HEK293 (cell line): ENCODE data around the gene NFS1.
A peak's percentile ranks its signal among the peaks of the same experiment; 100 is the strongest.

ENCODE experiments used
- BCL11B ChIP-seq: fragments of 450-650 bp; formaldehyde crosslinking; IDR thresholded peaks from 2 replicates; pipeline ENCODE4 v1.5.1; 2016; ENCODE audit warnings: low read depth, missing biosample characterization, missing genetic modification characterization
- IKZF3 ChIP-seq: fragments of 450-650 bp; IDR thresholded peaks from 2 replicates; pipeline ENCODE4 v1.5.0; 2018; ENCODE audit warnings: missing biosample characterization, mild to moderate bottlenecking, missing genetic modification characterization, moderate library complexity
- MYNN ChIP-seq: fragments of 450-650 bp; formaldehyde crosslinking; IDR thresholded peaks from 2 replicates; pipeline ENCODE4 v1.5.1; 2016; ENCODE audit warnings: missing biosample characterization, missing genetic modification characterization, borderline replicate concordance
- MZF1 ChIP-seq: fragments of 450-650 bp; formaldehyde crosslinking; IDR thresholded peaks from 2 replicates; pipeline ENCODE4 v1.5.1; 2017; ENCODE audit warnings: missing biosample characterization, missing genetic modification characterization, borderline replicate concordance
- OVOL3 ChIP-seq: fragments of 450-650 bp; formaldehyde crosslinking; IDR thresholded peaks from 2 replicates; pipeline ENCODE4 v1.5.1; 2016; ENCODE audit warnings: missing biosample characterization, missing genetic modification characterization
- REPIN1 ChIP-seq: fragments of 450-650 bp; formaldehyde crosslinking; IDR thresholded peaks from 2 replicates; pipeline ENCODE4 v1.5.1; 2017; ENCODE audit warnings: missing biosample characterization, missing genetic modification characterization, low read depth
- SP3 ChIP-seq: fragments of 450-650 bp; formaldehyde crosslinking; IDR thresholded peaks from 2 replicates; pipeline ENCODE4 v1.5.1; 2016; ENCODE audit warnings: missing biosample characterization, missing genetic modification characterization
- ZBTB17 ChIP-seq: fragments of 450-650 bp; formaldehyde crosslinking; IDR thresholded peaks from 2 replicates; pipeline ENCODE4 v1.5.1; 2016; ENCODE audit warnings: missing biosample characterization, missing genetic modification characterization
- ZBTB8A ChIP-seq: fragments of 450-650 bp; formaldehyde crosslinking; IDR thresholded peaks from 2 replicates; pipeline ENCODE4 v1.5.1; 2016; ENCODE audit warnings: missing biosample characterization, missing genetic modification characterization
- ZNF132 ChIP-seq: fragments of 450-650 bp; formaldehyde crosslinking; IDR thresholded peaks from 2 replicates; pipeline ENCODE4 v1.5.1; 2017; ENCODE audit warnings: missing biosample characterization, missing genetic modification characterization, borderline replicate concordance
- ZNF155 ChIP-seq: fragments of 450-650 bp; formaldehyde crosslinking; IDR thresholded peaks from 2 replicates; pipeline ENCODE4 v1.5.1; 2016; ENCODE audit warnings: missing biosample characterization, missing genetic modification characterization
- ZNF2 ChIP-seq: fragments of 450-650 bp; formaldehyde crosslinking; IDR thresholded peaks from 2 replicates; pipeline ENCODE4 v1.5.1; 2016; ENCODE audit warnings: missing biosample characterization, missing genetic modification characterization
- ZNF266 ChIP-seq: fragments of 450-650 bp; formaldehyde crosslinking; IDR thresholded peaks from 2 replicates; pipeline ENCODE4 v1.5.1; 2016; ENCODE audit warnings: missing biosample characterization, missing genetic modification characterization, low read depth
- ZNF311 ChIP-seq: fragments of 450-650 bp; formaldehyde crosslinking; IDR thresholded peaks from 2 replicates; pipeline ENCODE4 v1.5.1; 2017; ENCODE audit warnings: missing biosample characterization, missing genetic modification characterization, borderline replicate concordance
- ZNF341 ChIP-seq: fragments of 450-650 bp; formaldehyde crosslinking; IDR thresholded peaks from 2 replicates; pipeline ENCODE4; 2016; ENCODE audit warnings: low read depth, missing biosample characterization, missing genetic modification characterization
- ZNF354C ChIP-seq: fragments of 450-650 bp; formaldehyde crosslinking; IDR thresholded peaks from 2 replicates; pipeline ENCODE4 v1.5.1; 2016; ENCODE audit warnings: missing biosample characterization, missing genetic modification characterization, low read depth, borderline replicate concordance
- ZNF391 ChIP-seq: fragments of 450-650 bp; formaldehyde crosslinking; IDR thresholded peaks from 2 replicates; pipeline ENCODE4 v1.5.1; 2016; ENCODE audit warnings: low read depth, missing biosample characterization, missing genetic modification characterization, borderline replicate concordance
- ZNF521 ChIP-seq: fragments of 450-650 bp; formaldehyde crosslinking; IDR thresholded peaks from 2 replicates; pipeline ENCODE4 v1.5.1; 2017; ENCODE audit warnings: missing biosample characterization, mild to moderate bottlenecking, missing genetic modification characterization
- ZNF530 ChIP-seq: fragments of 450-650 bp; formaldehyde crosslinking; IDR thresholded peaks from 2 replicates; pipeline ENCODE4 v1.5.1; 2016; ENCODE audit warnings: low read depth, missing biosample characterization, missing genetic modification characterization
- ZNF571 ChIP-seq: fragments of 450-650 bp; formaldehyde crosslinking; IDR thresholded peaks from 2 replicates; pipeline ENCODE4 v1.5.0; 2017; ENCODE audit warnings: missing biosample characterization, missing genetic modification characterization
- ZNF626 ChIP-seq: fragments of 450-650 bp; sonication (Bioruptor Pico); formaldehyde crosslinking; IDR thresholded peaks from 2 replicates; pipeline ENCODE4 v1.5.1; 2018; ENCODE audit warnings: missing biosample characterization, missing genetic modification characterization, inconsistent platforms
- ZNF654 ChIP-seq: fragments of 450-650 bp; formaldehyde crosslinking; IDR thresholded peaks from 2 replicates; pipeline ENCODE4 v1.5.1; 2016; ENCODE audit warnings: low read depth, missing biosample characterization, missing genetic modification characterization
- ZNF76 ChIP-seq: fragments of 450-650 bp; formaldehyde crosslinking; IDR thresholded peaks from 2 replicates; pipeline ENCODE4; 2016; ENCODE audit warnings: low read depth, missing biosample characterization, missing genetic modification characterization, borderline replicate concordance
- ZNF768 ChIP-seq: fragments of 450-650 bp; formaldehyde crosslinking; IDR thresholded peaks from 2 replicates; pipeline ENCODE4 v1.5.1; 2018; ENCODE audit warnings: missing biosample characterization, mild to moderate bottlenecking, missing genetic modification characterization
- TF ChIP-seq, protein P1 (sequence below): fragments of 450-650 bp; formaldehyde crosslinking; IDR thresholded peaks from 2 replicates; pipeline ENCODE4 v1.5.1; 2016; ENCODE audit warnings: missing biosample characterization, missing genetic modification characterization
- TF ChIP-seq, protein P2 (sequence below): fragments of 450-650 bp; formaldehyde crosslinking; IDR thresholded peaks from 2 replicates; pipeline ENCODE4 v1.5.1; 2016; ENCODE audit warnings: missing biosample characterization, missing genetic modification characterization
- TF ChIP-seq, protein P3 (sequence below): IDR thresholded peaks from 2 replicates; pipeline ENCODE4 v1.6.1; 2011; ENCODE audit warnings: mild to moderate bottlenecking, low read depth, low read length, borderline replicate concordance
- TF ChIP-seq, protein P4 (sequence below): fragments of 450-650 bp; formaldehyde crosslinking; IDR thresholded peaks from 2 replicates; pipeline ENCODE4 v1.5.1; 2016; ENCODE audit warnings: missing biosample characterization, missing genetic modification characterization
- TF ChIP-seq, protein P5 (sequence below): fragments of 450-650 bp; formaldehyde crosslinking; IDR thresholded peaks from 2 replicates; pipeline ENCODE4 v1.5.1; 2017; ENCODE audit warnings: missing biosample characterization, mild to moderate bottlenecking, missing genetic modification characterization, moderate library complexity
- TF ChIP-seq, protein P6 (sequence below): fragments of 450-650 bp; formaldehyde crosslinking; IDR thresholded peaks from 2 replicates; pipeline ENCODE4 v1.5.1; 2017; ENCODE audit warnings: missing biosample characterization, missing genetic modification characterization

The NFS1 gene

DNA sequence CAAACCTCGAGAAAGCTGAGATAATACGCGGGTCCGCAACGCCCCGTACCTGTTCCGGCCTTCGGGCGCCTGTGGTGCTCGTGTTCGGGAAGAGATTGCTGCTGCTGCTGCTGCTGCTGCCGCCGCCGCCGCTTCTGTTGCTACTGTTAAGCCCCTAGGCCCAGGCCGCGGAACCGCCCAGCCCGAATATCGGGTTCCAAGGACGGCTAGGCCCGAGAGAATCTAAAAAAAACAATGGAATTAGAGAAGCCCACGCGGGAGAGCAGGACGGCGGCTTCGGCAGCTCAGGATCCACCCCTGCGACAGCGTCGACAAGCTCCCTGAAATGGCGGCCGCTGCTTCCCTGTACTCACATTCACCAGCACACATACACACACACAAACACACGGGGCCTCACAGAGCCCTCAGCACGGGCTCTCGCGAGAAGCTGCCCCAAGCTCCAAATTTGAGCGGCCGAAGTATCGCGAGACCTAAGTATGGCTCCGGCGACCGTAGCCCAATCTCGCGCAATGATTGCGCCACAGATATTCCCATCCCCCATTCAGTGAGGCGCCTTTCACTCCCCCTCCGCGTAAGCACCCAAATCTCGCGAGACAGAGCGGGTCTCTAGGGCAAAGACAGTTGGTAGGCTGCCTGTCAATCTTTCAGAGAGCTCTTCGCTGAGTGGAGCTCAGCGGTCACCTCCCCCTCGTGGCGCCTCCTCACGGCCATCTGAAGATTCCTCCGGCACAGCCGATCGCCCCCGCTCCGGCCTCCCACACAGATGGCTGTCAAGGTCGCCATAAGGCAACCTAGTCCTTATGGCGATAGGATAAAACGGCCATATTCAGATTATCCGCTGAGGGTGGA lies 43.0 kb upstream of the NFS1 start, which contains the start of gene RBM39 (continued):
- TF ChIP-seq MZF1 (tag by site-specific recombination) (no peak), ZNF354C (no peak), ZNF768 (tag by site-specific recombination) (no peak), IKZF3 (tag by site-specific recombination) (0 out of 2 replicates have a peak, but pooled peaks have one; percentile 18), ZNF266 (tag by site-specific recombination) (no peak), ZNF626 (tag by site-specific recombination) (no peak), ZNF530 (no peak), ZBTB17 (tag by site-specific recombination) (peak; percentile 93), ZNF311 (tag by site-specific recombination) (no peak), REPIN1 (tag by site-specific recombination) (no peak), ZNF571 (tag by site-specific recombination) (no peak), ZNF521 (tag by site-specific recombination) (no peak), ZBTB8A (peak; percentile 71), MYNN (tag by site-specific recombination) (no peak), ZNF155 (tag by site-specific recombination) (no peak), BCL11B (tag by site-specific recombination) (no peak), SP3 (peak; percentile 98), ZNF76 (tag by site-specific recombination) (peak; percentile 86), ZNF654 (tag by site-specific recombination) (no peak), OVOL3 (tag by site-specific recombination) (peak; percentile 14; the same call in 1 of the 2 replicates), ZNF2 (tag by site-specific recombination) (peak; percentile 78), ZNF391 (no peak; the same call in 1 of the 2 replicates), ZNF132 (tag by site-specific recombination) (no peak), ZNF341 (tag by site-specific recombination) (peak; percentile 99)
- TF ChIP-seq, protein P1, sequence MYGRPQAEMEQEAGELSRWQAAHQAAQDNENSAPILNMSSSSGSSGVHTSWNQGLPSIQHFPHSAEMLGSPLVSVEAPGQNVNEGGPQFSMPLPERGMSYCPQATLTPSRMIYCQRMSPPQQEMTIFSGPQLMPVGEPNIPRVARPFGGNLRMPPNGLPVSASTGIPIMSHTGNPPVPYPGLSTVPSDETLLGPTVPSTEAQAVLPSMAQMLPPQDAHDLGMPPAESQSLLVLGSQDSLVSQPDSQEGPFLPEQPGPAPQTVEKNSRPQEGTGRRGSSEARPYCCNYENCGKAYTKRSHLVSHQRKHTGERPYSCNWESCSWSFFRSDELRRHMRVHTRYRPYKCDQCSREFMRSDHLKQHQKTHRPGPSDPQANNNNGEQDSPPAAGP (tag by site-specific recombination) = peak; percentile 85
- TF ChIP-seq, protein P2, sequence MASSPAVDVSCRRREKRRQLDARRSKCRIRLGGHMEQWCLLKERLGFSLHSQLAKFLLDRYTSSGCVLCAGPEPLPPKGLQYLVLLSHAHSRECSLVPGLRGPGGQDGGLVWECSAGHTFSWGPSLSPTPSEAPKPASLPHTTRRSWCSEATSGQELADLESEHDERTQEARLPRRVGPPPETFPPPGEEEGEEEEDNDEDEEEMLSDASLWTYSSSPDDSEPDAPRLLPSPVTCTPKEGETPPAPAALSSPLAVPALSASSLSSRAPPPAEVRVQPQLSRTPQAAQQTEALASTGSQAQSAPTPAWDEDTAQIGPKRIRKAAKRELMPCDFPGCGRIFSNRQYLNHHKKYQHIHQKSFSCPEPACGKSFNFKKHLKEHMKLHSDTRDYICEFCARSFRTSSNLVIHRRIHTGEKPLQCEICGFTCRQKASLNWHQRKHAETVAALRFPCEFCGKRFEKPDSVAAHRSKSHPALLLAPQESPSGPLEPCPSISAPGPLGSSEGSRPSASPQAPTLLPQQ = peak; percentile 86
- TF ChIP-seq, protein P3, sequence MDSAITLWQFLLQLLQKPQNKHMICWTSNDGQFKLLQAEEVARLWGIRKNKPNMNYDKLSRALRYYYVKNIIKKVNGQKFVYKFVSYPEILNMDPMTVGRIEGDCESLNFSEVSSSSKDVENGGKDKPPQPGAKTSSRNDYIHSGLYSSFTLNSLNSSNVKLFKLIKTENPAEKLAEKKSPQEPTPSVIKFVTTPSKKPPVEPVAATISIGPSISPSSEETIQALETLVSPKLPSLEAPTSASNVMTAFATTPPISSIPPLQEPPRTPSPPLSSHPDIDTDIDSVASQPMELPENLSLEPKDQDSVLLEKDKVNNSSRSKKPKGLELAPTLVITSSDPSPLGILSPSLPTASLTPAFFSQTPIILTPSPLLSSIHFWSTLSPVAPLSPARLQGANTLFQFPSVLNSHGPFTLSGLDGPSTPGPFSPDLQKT = no peak
- TF ChIP-seq, protein P4, sequence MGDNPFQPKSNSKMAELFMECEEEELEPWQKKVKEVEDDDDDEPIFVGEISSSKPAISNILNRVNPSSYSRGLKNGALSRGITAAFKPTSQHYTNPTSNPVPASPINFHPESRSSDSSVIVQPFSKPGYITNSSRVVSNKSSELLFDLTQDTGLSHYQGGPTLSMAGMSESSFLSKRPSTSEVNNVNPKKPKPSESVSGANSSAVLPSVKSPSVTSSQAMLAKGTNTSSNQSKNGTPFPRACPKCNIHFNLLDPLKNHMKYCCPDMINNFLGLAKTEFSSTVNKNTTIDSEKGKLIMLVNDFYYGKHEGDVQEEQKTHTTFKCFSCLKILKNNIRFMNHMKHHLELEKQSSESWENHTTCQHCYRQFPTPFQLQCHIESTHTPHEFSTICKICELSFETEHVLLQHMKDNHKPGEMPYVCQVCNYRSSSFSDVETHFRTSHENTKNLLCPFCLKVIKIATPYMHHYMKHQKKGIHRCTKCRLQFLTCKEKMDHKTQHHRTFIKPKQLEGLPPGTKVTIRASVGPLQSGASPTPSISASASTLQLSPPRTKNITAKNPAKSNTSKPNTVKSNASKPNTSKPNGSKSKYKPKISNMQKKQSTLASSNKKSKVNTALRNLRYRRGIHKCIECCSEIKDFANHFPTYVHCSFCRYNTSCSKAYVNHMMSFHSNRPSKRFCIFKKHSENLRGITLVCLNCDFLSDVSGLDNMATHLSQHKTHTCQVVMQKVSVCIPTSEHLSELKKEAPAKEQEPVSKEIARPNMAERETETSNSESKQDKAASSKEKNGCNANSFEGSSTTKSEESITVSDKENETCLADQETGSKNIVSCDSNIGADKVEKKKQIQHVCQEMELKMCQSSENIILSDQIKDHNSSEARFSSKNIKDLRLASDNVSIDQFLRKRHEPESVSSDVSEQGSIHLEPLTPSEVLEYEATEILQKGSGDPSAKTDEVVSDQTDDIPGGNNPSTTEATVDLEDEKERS (tag by site-specific recombination) = no peak
- TF ChIP-seq, protein P5, sequence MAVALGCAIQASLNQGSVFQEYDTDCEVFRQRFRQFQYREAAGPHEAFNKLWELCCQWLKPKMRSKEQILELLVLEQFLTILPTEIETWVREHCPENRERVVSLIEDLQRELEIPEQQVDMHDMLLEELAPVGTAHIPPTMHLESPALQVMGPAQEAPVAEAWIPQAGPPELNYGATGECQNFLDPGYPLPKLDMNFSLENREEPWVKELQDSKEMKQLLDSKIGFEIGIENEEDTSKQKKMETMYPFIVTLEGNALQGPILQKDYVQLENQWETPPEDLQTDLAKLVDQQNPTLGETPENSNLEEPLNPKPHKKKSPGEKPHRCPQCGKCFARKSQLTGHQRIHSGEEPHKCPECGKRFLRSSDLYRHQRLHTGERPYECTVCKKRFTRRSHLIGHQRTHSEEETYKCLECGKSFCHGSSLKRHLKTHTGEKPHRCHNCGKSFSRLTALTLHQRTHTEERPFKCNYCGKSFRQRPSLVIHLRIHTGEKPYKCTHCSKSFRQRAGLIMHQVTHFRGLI (tag by site-specific recombination) = no peak
- TF ChIP-seq, protein P6, sequence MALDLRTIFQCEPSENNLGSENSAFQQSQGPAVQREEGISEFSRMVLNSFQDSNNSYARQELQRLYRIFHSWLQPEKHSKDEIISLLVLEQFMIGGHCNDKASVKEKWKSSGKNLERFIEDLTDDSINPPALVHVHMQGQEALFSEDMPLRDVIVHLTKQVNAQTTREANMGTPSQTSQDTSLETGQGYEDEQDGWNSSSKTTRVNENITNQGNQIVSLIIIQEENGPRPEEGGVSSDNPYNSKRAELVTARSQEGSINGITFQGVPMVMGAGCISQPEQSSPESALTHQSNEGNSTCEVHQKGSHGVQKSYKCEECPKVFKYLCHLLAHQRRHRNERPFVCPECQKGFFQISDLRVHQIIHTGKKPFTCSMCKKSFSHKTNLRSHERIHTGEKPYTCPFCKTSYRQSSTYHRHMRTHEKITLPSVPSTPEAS (tag by site-specific recombination) = peak; percentile 97
